ENCODE data around the gene NISCH.

DNA sequence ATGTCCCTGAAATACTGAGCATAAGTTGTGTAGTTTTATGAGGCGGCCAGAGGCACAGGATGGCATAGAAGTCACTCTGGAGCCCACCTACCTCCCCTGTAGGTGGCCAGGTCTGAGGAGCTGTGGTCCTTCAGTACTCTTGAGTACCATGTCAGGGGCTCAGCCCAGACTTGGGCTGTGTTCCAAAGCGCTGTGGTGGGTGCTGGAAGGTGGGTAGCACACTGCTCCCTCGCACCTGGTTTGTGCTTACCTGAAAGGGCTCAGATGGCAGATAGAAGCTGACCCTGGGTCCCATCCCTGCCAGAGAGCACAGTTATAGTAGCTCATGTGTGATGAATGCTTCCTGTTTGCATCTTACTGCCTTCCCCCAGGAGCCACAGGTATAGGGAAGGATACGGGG lies 15.5 kb downstream of the NISCH start:
- TF ChIP-seq CTCF (IDR thresholded peaks at IDR 0.05): no peak
- TF ChIP-seq ZFX (IDR thresholded peaks at IDR 0.05; ENCODE audit: borderline replicate concordance): no peak

Measured in 22Rv1 (cell line).